GM19239 (cell line): ENCODE data around the gene ZIC1.

Experiments used
- DNase-seq: peaks from one replicate; pipeline ENCODE4 v3.0.0; 2011; ENCODE audit warnings: low spot score; ENCODE audit not compliant: insufficient read length
- FAIRE-seq: peaks from 2 replicates; lab custom pipeline; 2011; peaks lifted over from hg19 to GRCh38; lab: Jason Lieb, UNC

ZIC1 gene

GRCh38 chr3:147379651-147380050 is 29.5 kb upstream of the ZIC1 start:
- DNase-seq: no peak
- no peak for FAIRE-seq

- DNase-seq (no peak), FAIRE-seq (no peak)
These were observed 28.7 kb upstream of the ZIC1 start for GRCh38 chr3:147380387-147380951.

GRCh38 chr3:147380977-147381376 is 28.2 kb upstream of the ZIC1 start:
- no peak for FAIRE-seq
- no peak for DNase-seq

GRCh38 chr3:147381596-147381995 is 27.6 kb upstream of the ZIC1 start:
- FAIRE-seq (no peak), DNase-seq (no peak)

GRCh38 chr3:147383617-147384016 is 25.5 kb upstream of the ZIC1 start:
- no peak for FAIRE-seq
- DNase-seq: no peak

- DNase-seq: no peak
- no peak for FAIRE-seq
These were observed 24.7 kb upstream of the ZIC1 start for GRCh38 chr3:147384210-147385058.

GRCh38 chr3:147385059-147386012 is 23.8 kb upstream of the ZIC1 start:
- DNase-seq: no peak
- no peak for FAIRE-seq

GRCh38 chr3:147387291-147387884 is 21.8 kb upstream of the ZIC1 start:
- FAIRE-seq: no peak

GRCh38 chr3:147387885-147388699 is 21.1 kb upstream of the ZIC1 start:
- DNase-seq: no peak
- FAIRE-seq: no peak

More at GRCh38 chr3:147387291-147387884, 21.8 kb upstream of the ZIC1 start:
- no peak for DNase-seq

- FAIRE-seq (no peak), DNase-seq (no peak)
These were observed 20.2 kb upstream of the ZIC1 start for GRCh38 chr3:147388700-147389580.

GRCh38 chr3:147389717-147390116 is 19.4 kb upstream of the ZIC1 start:
- DNase-seq: no peak

GRCh38 chr3:147390589-147391569 is 18.3 kb upstream of the ZIC1 start:
- no peak for FAIRE-seq
- DNase-seq: no peak

More at GRCh38 chr3:147389717-147390116, 19.4 kb upstream of the ZIC1 start:
- FAIRE-seq: no peak

GRCh38 chr3:147391781-147392624 is 17.2 kb upstream of the ZIC1 start:
- no peak for FAIRE-seq

GRCh38 chr3:147392625-147392946 is 16.6 kb upstream of the ZIC1 start:
- DNase-seq: no peak
- no peak for FAIRE-seq

More at GRCh38 chr3:147391781-147392624, 17.2 kb upstream of the ZIC1 start:
- DNase-seq: no peak

GRCh38 chr3:147393261-147393942 is 15.8 kb upstream of the ZIC1 start:
- DNase-seq (no peak), FAIRE-seq (no peak)
